ENCODE measurements around the gene CLEC4M. TPM values are rescaled to one million over a fixed set of nuclear protein-coding genes. Genes with fewer than 3 reads are reported as not detected.

CLEC4M gene
- total and polyA plus RNA-seq, 2 donors (not counting 1 experiment from before 2014, with no cell fraction given), result not detected

- H3K9ac ChIP-seq (ENCODE audit: insufficient read depth, low read length), result no peak overlapping the region
- H2AFZ ChIP-seq (ENCODE audit: low read length), result no peak overlapping the region
- no peaks in the 10 kb centered on the region for H3K4me1 ChIP-seq (ENCODE audit: control insufficient read depth, extremely low read depth, insufficient read depth, low read length)
- TF ChIP-seq, protein P1, sequence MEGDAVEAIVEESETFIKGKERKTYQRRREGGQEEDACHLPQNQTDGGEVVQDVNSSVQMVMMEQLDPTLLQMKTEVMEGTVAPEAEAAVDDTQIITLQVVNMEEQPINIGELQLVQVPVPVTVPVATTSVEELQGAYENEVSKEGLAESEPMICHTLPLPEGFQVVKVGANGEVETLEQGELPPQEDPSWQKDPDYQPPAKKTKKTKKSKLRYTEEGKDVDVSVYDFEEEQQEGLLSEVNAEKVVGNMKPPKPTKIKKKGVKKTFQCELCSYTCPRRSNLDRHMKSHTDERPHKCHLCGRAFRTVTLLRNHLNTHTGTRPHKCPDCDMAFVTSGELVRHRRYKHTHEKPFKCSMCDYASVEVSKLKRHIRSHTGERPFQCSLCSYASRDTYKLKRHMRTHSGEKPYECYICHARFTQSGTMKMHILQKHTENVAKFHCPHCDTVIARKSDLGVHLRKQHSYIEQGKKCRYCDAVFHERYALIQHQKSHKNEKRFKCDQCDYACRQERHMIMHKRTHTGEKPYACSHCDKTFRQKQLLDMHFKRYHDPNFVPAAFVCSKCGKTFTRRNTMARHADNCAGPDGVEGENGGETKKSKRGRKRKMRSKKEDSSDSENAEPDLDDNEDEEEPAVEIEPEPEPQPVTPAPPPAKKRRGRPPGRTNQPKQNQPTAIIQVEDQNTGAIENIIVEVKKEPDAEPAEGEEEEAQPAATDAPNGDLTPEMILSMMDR (conservative IDR thresholded peaks at IDR 0.05 in 1 of 2, IDR thresholded peaks at IDR 0.05 in 1 of 2; ENCODE audit: low read depth in 1 of 2, low read length in 2 of 2), result no peak
- TF ChIP-seq EZH2 (IDR thresholded peaks at IDR 0.05; ENCODE audit: low read length, missing control alignments), result no peak
- H3K27ac ChIP-seq (ENCODE audit: insufficient read depth, low read length), result no peak overlapping the region
- H3K4me2 ChIP-seq (ENCODE audit: extremely low read depth, insufficient read depth, low read length), result no peak overlapping the region
- H3K79me2 ChIP-seq (ENCODE audit: control insufficient read depth, insufficient read depth, low read length), result no peaks in the 10 kb centered on the region
- H4K20me1 ChIP-seq (ENCODE audit: control insufficient read depth, extremely low read depth, insufficient read depth, low read length), result no peaks in the 10 kb centered on the region
- H3K9me3 ChIP-seq (ENCODE audit: control insufficient read depth, insufficient read depth, low read depth, low read length), result no peaks in the 10 kb centered on the region
- no peak for DNase-seq (ENCODE audit: low read depth in 2 of 2)
- H3K4me3 ChIP-seq (replicated peaks in 1 of 4; ENCODE audit: control extremely low read depth in 1 of 4, insufficient read depth in 1 of 4, low read depth in 3 of 4, low read length in 4 of 4), result no peak overlapping the region
- no peaks in the 10 kb centered on the region for H3K27me3 ChIP-seq (ENCODE audit: control insufficient read depth, insufficient read depth, low read length)
- H3K36me3 ChIP-seq (ENCODE audit: control insufficient read depth, insufficient read depth, low read length), result no peaks in the 10 kb centered on the region
Observed at GRCh38 chr19:7718668-7719067, 44.4 kb upstream of the CLEC4M start.

DNA sequence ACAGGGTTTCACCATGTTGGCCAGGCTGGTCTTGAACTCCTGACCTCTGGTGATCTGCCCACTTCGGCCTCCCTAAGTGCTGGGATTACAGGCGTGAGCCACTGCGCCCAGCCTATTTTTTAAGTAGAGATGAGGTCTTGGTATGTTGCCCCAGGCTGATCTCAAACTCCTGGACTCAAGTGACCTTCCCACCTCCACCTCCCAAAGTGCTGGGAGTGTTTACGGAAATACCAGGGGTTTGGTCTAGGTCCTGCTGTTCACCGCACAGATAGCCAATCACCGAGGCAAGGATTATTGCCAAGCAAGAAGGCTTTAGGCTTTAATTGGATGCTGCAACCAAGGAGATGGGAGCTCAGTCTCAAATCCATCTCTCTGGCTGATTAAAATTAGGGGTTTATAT is 42.7 kb upstream of the CLEC4M start:
- no peak overlapping the region for H2AFZ ChIP-seq (ENCODE audit: low read length)
- H3K4me2 ChIP-seq (ENCODE audit: extremely low read depth, insufficient read depth, low read length), result no peak overlapping the region
- DNase-seq (ENCODE audit: low read depth in 2 of 2), result no peak
- H3K9me3 ChIP-seq (ENCODE audit: control insufficient read depth, insufficient read depth, low read depth, low read length), result no peaks in the 10 kb centered on the region
- H3K36me3 ChIP-seq (ENCODE audit: control insufficient read depth, insufficient read depth, low read length), result no peaks in the 10 kb centered on the region
- no peak overlapping the region for H3K4me3 ChIP-seq (replicated peaks in 1 of 4; ENCODE audit: control extremely low read depth in 1 of 4, insufficient read depth in 1 of 4, low read depth in 3 of 4, low read length in 4 of 4)
- H3K79me2 ChIP-seq (ENCODE audit: control insufficient read depth, insufficient read depth, low read length), result no peaks in the 10 kb centered on the region
- TF ChIP-seq EZH2 (IDR thresholded peaks at IDR 0.05; ENCODE audit: low read length, missing control alignments), result no peak
- TF ChIP-seq, protein P1 (conservative IDR thresholded peaks at IDR 0.05 in 1 of 2, IDR thresholded peaks at IDR 0.05 in 1 of 2; ENCODE audit: low read depth in 1 of 2, low read length in 2 of 2), result no peak
- H3K27ac ChIP-seq (ENCODE audit: insufficient read depth, low read length), result no peak overlapping the region
- no peaks in the 10 kb centered on the region for H4K20me1 ChIP-seq (ENCODE audit: control insufficient read depth, extremely low read depth, insufficient read depth, low read length)
- H3K9ac ChIP-seq (ENCODE audit: insufficient read depth, low read length), result no peak overlapping the region
- no peaks in the 10 kb centered on the region for H3K27me3 ChIP-seq (ENCODE audit: control insufficient read depth, insufficient read depth, low read length)
- no peaks in the 10 kb centered on the region for H3K4me1 ChIP-seq (ENCODE audit: control insufficient read depth, extremely low read depth, insufficient read depth, low read length)

DNA sequence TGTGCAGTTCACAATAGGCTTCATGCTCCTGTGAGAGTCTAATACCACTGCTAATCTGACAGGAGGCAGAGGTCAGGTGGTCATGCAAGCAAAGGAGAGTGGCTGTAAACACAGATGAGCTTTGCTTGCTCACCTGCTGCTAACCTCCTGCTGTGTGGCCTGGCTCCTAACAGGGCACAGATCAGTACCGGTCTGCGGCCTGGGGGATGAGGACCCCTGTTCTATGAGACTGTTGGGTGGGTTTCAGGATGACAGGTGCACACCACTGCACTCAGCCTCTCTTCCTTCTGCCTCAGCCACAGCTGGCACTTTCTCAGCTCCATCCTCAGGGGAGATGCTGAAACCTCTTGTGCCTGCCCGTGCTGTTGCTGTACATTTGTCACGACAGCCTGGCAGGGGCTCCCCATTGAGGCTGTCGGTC is 40.8 kb upstream of the CLEC4M start:
- TF ChIP-seq, protein P1 (conservative IDR thresholded peaks at IDR 0.05 in 1 of 2, IDR thresholded peaks at IDR 0.05 in 1 of 2; ENCODE audit: low read depth in 1 of 2, low read length in 2 of 2), result no peak
- no peak for TF ChIP-seq EZH2 (IDR thresholded peaks at IDR 0.05; ENCODE audit: low read length, missing control alignments)
- Histone ChIP-seq H2AFZ (ENCODE audit: low read length) (no peak overlapping the region), H3K79me2 (ENCODE audit: control insufficient read depth, insufficient read depth, low read length) (no peaks in the 10 kb centered on the region), H3K36me3 (ENCODE audit: control insufficient read depth, insufficient read depth, low read length) (no peaks in the 10 kb centered on the region), H3K4me3 (replicated peaks in 1 of 4; ENCODE audit: control extremely low read depth in 1 of 4, insufficient read depth in 1 of 4, low read depth in 3 of 4, low read length in 4 of 4) (no peak overlapping the region), H3K4me2 (ENCODE audit: extremely low read depth, insufficient read depth, low read length) (no peak overlapping the region), H3K27ac (ENCODE audit: insufficient read depth, low read length) (no peak overlapping the region), H3K9me3 (ENCODE audit: control insufficient read depth, insufficient read depth, low read depth, low read length) (no peaks in the 10 kb centered on the region), H4K20me1 (ENCODE audit: control insufficient read depth, extremely low read depth, insufficient read depth, low read length) (no peaks in the 10 kb centered on the region), H3K9ac (ENCODE audit: insufficient read depth, low read length) (no peak overlapping the region), H3K27me3 (ENCODE audit: control insufficient read depth, insufficient read depth, low read length) (no peaks in the 10 kb centered on the region), H3K4me1 (ENCODE audit: control insufficient read depth, extremely low read depth, insufficient read depth, low read length) (no peaks in the 10 kb centered on the region)
- no peak for DNase-seq (ENCODE audit: low read depth in 2 of 2)
